GM18951 (cell line): ENCODE data around the gene ASXL3.

Source experiments
- POLR2A ChIP-seq: IDR thresholded peaks from 4 replicates; pipeline ENCODE4 v1.6.1; 2011; ENCODE audit warnings: mild to moderate bottlenecking; ENCODE audit not compliant: insufficient read length, insufficient read depth; ENCODE audit errors: extremely low read depth
- in situ Hi-C: fragments of 300-500 bp; cut with MboI; formaldehyde crosslinking; loops from one replicate; pipeline ENCODE4 v1.12.0; 2022; ENCODE audit warnings: low sequenced_read_pairs, mixed read lengths, inconsistent platforms; ENCODE audit not compliant: unreplicated experiment

The ASXL3 gene

GRCh38 chr18:33781429-33781828 is 203.4 kb downstream of the ASXL3 start:
- in situ Hi-C loops: no loop called here
- no peak for TF ChIP-seq POLR2A
